Endometrium (tissue), 2 donors: ENCODE data around the gene ATP5ME.
"Not testable (repeated sequence)": the region's sequence is repeated elsewhere in the genome, so short reads cannot be mapped to it uniquely, and the experiment has no call there.

Experiments
- FAIRE-seq: peaks from 2 replicates; lab custom pipeline; 2012; peaks lifted over from hg19 to GRCh38; lab: Jason Lieb, UNC
- donor health status: control.
- donor health status: control.

ATP5ME gene

DNA sequence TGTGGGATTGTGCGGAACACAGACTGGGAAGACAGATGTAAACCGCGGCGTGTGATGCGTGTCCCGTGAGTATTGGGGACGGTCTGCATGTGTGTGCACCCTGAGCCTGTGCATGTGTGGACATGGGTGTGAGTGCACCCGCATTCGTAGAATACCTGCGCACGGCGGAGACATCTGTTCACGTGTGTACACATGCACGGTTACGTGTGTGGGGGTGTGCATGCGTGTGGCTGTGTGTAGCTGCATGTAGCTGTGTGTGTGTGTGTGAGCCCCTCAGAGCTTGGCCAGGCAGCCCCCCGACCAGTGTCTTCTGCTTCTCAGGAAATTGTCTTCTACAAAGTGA lies 19.6 kb downstream of the ATP5ME start:
- no peak for FAIRE-seq

DNA sequence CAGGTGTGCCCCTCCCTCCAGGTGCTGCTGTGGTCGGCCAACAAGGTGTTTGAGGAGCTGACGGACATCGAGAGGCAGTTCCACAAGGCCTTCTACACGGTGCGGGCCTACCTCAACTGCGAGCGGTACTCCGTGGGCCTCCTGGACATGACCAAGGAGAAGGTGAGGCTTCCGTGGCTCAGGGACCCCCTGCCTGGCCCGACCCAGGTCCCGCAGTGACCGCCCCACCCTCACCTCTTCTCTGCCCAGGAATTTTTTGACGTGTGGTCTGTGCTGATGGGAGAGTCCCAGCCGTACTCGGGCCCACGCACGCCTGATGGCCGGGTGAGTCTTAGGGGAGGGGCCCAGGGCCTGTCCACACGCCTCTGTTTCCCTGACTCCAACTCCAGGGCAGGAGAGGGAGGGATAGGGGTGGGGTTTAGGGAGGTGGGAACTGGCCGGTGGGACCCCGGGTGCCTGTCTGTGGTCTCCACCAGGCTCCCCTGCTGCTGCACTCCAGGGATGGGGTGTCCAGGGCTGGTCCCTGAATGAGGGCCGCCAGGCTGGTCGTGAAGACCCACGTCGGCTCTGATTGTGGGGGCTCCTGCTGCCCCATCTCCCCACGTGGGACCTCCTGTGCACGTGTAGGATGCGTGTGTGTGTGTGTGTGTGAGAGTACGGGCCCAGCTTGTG lies 20.1 kb downstream of the ATP5ME start:
- FAIRE-seq, result no peak

DNA sequence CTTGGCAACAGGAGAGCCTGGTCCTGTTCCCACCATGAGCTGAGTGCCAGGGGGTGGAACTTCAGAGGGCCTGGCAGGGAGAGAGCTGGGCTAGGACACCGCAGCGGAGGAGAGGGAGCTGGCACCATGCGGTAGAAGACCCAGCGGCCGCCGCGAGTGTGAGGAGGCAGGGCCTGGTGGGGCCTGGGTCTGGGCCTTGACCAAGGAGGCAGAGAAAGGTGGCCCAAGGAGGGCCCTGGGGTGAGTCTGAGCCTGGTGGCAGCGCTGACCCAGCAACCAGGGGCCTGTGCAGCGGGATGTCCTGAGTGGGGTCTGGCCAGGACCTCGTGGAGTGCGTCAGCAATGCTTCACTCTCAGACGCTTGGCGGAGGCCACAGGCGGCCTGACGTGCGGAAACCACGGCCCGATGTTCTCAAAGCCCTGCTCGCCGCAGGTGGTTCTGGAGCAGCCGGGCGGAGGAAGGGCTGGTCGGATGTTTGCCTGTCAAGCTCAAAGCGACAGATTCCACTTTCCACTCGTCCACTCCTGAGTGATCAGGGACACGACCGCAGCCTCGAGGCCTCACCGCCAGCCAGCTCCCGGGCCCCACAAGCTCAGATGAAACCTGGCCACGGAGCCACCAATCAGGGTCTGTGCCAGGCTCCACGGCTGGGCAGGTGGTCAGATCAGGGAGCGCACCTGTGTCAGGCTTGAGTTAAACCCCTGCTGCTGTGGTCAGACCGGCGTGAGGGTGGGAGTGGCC lies 20.8 kb downstream of the ATP5ME start:
- FAIRE-seq, result no peak

- FAIRE-seq, result no peak
Observed at GRCh38 chr4:651884-652642, 22.0 kb downstream of the ATP5ME start.

DNA sequence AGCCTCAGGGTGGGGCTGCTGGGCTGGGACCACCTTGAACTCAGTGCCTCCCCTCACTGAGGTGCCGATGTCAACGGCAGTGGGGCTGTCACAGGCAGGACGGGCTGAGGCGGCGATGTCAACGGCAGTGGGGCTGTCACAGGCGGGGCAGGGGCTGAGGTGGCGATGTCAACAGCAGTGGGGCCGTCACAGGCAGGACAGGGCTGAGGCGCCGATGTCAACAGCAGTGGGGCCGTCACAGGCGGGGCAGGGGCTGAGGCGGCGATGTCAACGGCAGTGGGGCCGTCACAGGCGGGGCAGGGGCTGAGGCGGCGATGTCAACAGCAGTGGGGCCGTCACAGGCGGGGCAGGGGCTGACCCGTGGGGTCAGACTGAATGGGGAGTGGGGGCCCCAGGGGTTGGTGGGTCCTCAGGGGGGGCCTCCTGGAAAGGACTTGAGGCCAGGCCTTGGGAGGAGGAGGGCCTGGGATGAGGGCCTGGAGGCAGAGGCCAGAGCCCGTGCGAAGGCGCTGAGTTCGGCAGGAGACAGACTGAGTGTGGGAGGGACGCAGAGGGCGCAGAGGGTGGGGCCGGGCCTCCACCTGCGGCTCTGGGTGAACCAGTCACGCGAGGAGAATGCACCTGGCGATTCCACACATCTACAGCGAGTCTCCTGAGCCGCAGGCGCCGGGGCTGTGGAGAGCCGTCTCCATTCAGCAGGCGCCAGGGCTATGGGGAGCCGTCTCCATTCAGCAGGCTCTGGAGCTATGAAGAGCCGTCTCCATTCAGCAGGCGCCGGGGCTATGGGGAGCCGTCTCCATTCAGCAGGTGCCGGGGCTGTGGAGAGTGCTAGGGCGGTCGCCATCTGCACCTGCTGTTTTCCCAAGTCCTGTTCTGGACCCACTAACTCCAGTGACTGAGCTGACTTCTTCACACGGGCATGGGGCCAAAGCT lies 22.9 kb downstream of the ATP5ME start:
- FAIRE-seq, result no peak

DNA sequence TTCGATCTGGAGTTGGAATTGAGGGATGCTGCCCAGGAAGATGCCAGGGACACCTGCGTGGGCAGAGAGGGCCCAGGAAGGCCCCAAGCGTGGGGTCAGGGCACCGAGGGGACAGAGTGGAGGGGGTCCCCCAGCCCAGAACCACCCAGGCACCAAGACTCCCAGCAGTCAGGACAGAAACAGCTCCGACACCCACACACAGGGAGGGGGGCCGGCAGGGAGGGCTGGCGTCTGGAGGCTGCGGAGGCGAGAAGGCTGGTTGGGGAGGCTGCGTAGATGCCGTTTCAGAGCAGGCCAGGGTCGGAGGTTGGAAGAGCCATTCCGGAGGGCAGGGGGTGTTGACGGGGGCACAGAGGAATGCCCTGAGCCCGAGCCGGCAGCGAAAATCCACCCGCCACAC lies 23.6 kb downstream of the ATP5ME start:
- FAIRE-seq, result no peak

- no peak for FAIRE-seq
Observed at GRCh38 chr4:649751-650310, 24.2 kb downstream of the ATP5ME start.

DNA sequence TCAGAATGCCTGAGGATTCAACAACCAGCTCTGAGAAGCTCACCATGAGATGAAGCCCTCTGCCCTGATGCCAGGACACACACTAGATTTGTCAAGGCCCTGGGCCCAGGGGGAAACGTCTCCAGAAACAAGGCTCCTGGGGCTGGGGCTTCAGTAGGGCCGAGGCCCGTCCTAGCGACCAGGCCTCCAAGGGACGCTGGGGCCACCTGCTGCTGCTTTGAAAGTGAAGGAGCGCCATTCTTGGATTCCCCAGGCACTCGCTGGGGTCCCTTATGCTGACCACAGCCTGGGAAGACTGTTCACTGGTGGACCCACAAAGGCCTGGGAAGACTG lies 24.8 kb downstream of the ATP5ME start:
- FAIRE-seq, result no peak

- no peak for FAIRE-seq
Observed at GRCh38 chr4:648579-649292, 25.3 kb downstream of the ATP5ME start.

- FAIRE-seq, result no peak
Observed at GRCh38 chr4:647481-647880, 26.6 kb downstream of the ATP5ME start.

DNA sequence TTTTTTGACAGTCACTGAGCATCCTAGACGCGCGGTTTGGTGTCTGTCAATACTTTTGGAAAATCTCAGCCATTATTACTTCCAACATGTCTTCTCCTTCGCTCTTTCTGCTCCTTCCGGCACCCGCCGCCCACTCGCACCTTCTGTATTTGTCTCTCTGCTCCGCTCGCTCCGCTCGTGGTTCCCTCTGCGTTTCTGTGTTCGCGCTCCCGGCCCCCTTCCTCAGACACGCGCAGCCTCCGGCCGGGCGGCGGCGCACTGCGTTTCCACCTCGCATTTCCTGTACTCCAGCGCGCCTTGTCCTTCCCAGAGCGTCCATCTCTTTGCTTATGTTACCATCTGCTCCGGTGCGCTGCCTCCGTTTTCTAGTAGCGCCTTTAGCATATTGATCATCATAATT lies 27.6 kb downstream of the ATP5ME start:
- no peak for FAIRE-seq

GRCh38 chr4:642366-642765 lies 31.7 kb downstream of the ATP5ME start:
- FAIRE-seq, result not testable (repeated sequence)

GRCh38 chr4:637536-638280 lies 36.4 kb downstream of the ATP5ME start:
- no peak for FAIRE-seq

DNA sequence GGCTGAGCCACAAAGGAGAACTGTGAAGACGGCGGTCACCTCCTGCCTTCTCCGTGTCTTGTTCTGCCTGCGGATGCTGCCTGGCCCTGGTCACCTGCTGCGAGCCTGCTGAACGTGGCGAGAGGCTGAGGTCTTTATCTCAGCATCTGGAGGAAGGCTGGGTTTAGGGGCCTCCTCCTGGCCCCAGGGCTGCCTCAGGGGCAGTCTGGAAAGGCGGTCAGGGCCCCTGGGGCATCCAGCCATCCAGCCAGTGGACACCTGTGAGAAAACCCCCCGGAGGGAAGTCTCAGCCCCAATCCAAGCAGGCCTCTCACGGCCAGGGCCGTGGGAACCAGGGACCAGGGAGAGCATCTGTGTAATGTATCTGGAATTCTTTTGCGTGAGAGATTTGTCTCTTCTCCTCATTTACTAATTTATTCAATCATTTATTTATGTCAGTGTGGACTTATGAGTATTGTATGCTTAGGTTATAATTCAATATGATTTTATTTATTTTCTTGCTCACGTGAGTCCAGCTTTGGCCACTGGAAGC lies 37.4 kb downstream of the ATP5ME start:
- FAIRE-seq, result no peak

- FAIRE-seq, result no peak
Observed at GRCh38 chr4:635851-636627, 38.0 kb downstream of the ATP5ME start.

DNA sequence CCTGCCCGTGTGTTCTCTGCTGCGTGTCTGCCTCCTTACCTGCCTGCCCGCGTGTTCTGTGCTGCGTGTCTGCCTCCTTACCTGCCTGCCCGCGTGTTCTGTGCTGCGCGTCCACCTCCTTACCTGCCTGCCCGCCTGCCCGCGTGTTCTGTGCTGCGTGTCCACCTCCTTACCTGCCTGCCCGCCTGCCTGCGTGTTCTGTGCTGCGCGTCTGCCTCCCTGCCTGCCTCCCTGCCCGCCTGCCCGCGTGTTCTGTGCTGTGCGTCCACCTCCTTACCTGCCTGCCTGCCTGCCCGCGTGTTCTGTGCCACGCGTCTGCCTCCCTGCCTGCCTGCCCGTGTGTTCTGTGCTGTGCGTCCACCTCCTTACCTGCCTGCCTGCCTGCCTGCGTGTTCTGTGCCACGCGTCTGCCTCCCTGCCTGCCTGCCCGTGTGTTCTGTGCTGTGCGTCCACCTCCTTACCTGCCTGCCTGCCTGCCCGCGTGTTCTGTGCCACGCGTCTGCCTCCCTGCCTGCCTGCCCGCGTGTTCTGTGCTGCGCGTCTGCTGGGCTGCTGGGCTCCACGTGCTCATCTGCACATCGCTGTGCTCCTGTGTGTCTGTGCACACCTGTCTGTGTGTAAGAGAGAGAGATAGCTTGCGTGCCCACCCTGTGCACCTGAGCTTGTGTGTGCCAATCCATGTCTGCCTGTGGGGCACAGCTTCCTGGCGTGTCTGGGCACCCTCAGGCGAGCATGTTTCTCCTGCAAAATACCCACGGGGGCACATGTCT lies 38.8 kb downstream of the ATP5ME start:
- FAIRE-seq, result not testable (repeated sequence)

GRCh38 chr4:634599-634985 lies 39.5 kb downstream of the ATP5ME start:
- FAIRE-seq, result no peak

GRCh38 chr4:633976-634598 lies 40.0 kb downstream of the ATP5ME start:
- FAIRE-seq, result no peak
